GM10266 (cell line): Measurements from ENCODE around the gene NDUFB4.

Experiments
- DNase-seq: peaks from one replicate; pipeline ENCODE4 v3.0.0; 2012; ENCODE audit errors: extremely low spot score
- TF ChIP-seq, protein P1 (sequence below): IDR thresholded peaks from 2 replicates; pipeline ENCODE4 v1.5.1; 2012; ENCODE audit warnings: mild to moderate bottlenecking, low read depth; ENCODE audit not compliant: control insufficient read depth, insufficient read depth; ENCODE audit errors: missing control alignments

Gene NDUFB4

GRCh38 chr3:120595788-120596115, 384 bp upstream of the NDUFB4 start:
- DNase-seq, result no peak
- TF ChIP-seq, protein P1, sequence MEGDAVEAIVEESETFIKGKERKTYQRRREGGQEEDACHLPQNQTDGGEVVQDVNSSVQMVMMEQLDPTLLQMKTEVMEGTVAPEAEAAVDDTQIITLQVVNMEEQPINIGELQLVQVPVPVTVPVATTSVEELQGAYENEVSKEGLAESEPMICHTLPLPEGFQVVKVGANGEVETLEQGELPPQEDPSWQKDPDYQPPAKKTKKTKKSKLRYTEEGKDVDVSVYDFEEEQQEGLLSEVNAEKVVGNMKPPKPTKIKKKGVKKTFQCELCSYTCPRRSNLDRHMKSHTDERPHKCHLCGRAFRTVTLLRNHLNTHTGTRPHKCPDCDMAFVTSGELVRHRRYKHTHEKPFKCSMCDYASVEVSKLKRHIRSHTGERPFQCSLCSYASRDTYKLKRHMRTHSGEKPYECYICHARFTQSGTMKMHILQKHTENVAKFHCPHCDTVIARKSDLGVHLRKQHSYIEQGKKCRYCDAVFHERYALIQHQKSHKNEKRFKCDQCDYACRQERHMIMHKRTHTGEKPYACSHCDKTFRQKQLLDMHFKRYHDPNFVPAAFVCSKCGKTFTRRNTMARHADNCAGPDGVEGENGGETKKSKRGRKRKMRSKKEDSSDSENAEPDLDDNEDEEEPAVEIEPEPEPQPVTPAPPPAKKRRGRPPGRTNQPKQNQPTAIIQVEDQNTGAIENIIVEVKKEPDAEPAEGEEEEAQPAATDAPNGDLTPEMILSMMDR, result no peak

GRCh38 chr3:120596853-120597223, 702 bp downstream of the NDUFB4 start:
- TF ChIP-seq, protein P1, result no peak
- no peak for DNase-seq

- TF ChIP-seq, protein P1, result no peak
Observed at GRCh38 chr3:120597445-120598049, 1.4 kb downstream of the NDUFB4 start.

DNA sequence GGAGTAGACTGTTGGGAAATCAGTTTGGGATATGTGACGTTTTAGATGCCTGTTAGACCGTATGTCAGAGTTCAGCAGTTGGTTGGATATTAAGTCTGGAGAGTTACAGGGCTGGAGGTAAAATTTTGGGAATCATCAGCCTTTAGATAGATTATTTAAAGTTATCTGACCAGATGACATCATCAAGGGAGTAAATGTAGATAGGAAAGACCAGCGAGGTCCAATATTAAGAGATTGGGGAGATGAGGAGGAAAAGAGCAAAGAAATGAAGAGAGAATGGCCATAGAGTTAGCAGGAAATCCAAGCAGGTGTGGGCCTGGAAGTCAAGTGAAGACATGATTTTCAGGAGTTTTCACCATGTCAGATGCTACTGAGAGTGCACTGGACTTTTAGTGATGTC, 3.1 kb downstream of the NDUFB4 start:
- DNase-seq, result no peak
- TF ChIP-seq, protein P1, result no peak

More at GRCh38 chr3:120597445-120598049, 1.4 kb downstream of the NDUFB4 start:
- peak; percentile 32 for DNase-seq

DNA sequence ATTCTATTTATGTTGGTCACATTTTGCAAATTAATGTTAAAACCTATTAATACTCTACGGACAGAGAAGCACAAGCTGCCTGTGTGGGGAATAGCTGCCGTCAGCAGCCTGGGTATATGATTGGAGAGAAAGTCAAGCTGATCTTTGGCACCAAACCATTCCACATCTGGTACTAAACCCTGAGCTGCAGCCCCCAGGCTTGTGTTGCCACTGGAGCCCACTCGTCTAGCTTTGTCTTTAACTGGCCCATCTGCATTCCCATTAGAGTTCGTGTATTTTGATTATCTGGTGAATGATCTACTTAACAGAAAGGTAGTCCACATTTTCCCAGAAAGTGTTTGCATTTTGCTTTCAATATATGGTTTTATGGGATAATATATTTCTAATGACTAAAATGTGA, 5.4 kb downstream of the NDUFB4 start:
- no peak for DNase-seq
- TF ChIP-seq, protein P1, result no peak

- TF ChIP-seq, protein P1, result no peak
- DNase-seq, result no peak
Observed at GRCh38 chr3:120602682-120603081, 6.5 kb downstream of the NDUFB4 start.

- DNase-seq, result no peak
- TF ChIP-seq, protein P1, result no peak
Observed at GRCh38 chr3:120604382-120604781, 8.2 kb downstream of the NDUFB4 start.
